HepG2 (cell line): ENCODE measurements around the gene SLC38A8. TPM values are rescaled to one million over a fixed set of nuclear protein-coding genes. Genes with fewer than 3 reads are reported as not detected.

Experiments used
- ATAC-seq: fragments of 200-7000 bp; cut with Tn5 transposase; 3 replicates; pipeline ENCODE4 v1.9.1; 2020; ENCODE audit warnings: mild to moderate bottlenecking, moderate library complexity
- BruUV-seq: library from RNA; stranded (reverse); fragments of 400-500 nt; replicated peaks from 2 replicates; lab custom pipeline; 2021; lab: Mats Ljungman, UMichigan
- CTCF ChIA-PET: fragments of 300-600 bp; formaldehyde crosslinking; extraction: SDS; loops from one replicate; lab custom pipeline; 2021; ENCODE audit warnings: low total read pairs, inconsistent platforms, low intra/inter-chr PET ratio; lab: Yijun Ruan, JAX
- POLR2A ChIA-PET: fragments of 350-600 bp; sonication (Branson Sonifier 250); formaldehyde crosslinking; loops from one replicate; lab custom pipeline; 2020; ENCODE audit warnings: antibody characterized with exemption, inconsistent platforms; lab: Yijun Ruan, JAX
- DNase-seq: peaks from one replicate; pipeline ENCODE4 v3.0.0-alpha.2; 2015; ENCODE audit warnings: low spot score
- FAIRE-seq: peaks from 3 replicates; lab custom pipeline; 2011; peaks lifted over from hg19 to GRCh38; lab: Jason Lieb, UNC
- H2AFZ ChIP-seq: one replicate; pipeline ENCODE4 v1.6.1; 2011; ENCODE audit warnings: low read length, inconsistent platforms
- H3K27ac ChIP-seq: fragments of 300-600 bp; 3 replicates; pipeline ENCODE4 v1.8.0; 2011; ENCODE audit warnings: mixed run types, mild to moderate bottlenecking, mixed read lengths, low read length, inconsistent platforms; ENCODE audit not compliant: insufficient read depth; ENCODE audit errors: extremely low read length
- H3K27me3 ChIP-seq, 2 experiments: fragments of 200-600 bp in 1 of 2; 2 replicates in 1 of 2; 3 replicates in 1 of 2; pipeline versions ENCODE4 v1.6.0 to v1.8.0; 2011; ENCODE audit warnings: low read length in 2 of 2, mild to moderate bottlenecking in 2 of 2, moderate library complexity in 2 of 2, inconsistent platforms in 1 of 2; ENCODE audit not compliant: insufficient read depth in 2 of 2, control insufficient read depth in 1 of 2
- H3K36me3 ChIP-seq, 2 experiments: fragments of 200-600 bp in 1 of 2; replicated peaks in 1 of 2; 2 replicates in 1 of 2; 3 replicates in 1 of 2; pipeline versions ENCODE4 v1.5.1 to v1.8.0; 2011; ENCODE audit warnings: low read length in 2 of 2, inconsistent platforms in 1 of 2; ENCODE audit not compliant: insufficient read depth in 2 of 2, control insufficient read depth in 1 of 2
- H3K4me1 ChIP-seq: 2 replicates; pipeline ENCODE4 v1.5.1; 2012; ENCODE audit warnings: low read length, inconsistent platforms; ENCODE audit not compliant: insufficient read depth
- H3K4me2 ChIP-seq: 2 replicates; pipeline ENCODE4 v1.6.0; 2011; ENCODE audit warnings: low read depth, low read length, inconsistent platforms
- H3K4me3 ChIP-seq, 3 experiments: fragments of 200-600 bp in 1 of 3; sonication (generic), shearing (Covaris generic) in 1 of 3; replicated peaks in 1 of 3; 2 replicates each; pipeline ENCODE4 v1.5.1; 2011 to 2016; ENCODE audit warnings: low read length in 3 of 3, inconsistent platforms in 2 of 3, low read depth in 2 of 3, mild to moderate bottlenecking in 2 of 3, control low read depth in 1 of 3, mixed read lengths in 1 of 3; ENCODE audit not compliant: insufficient read depth in 1 of 3
- H3K79me2 ChIP-seq: one replicate; pipeline ENCODE4 v1.6.1; 2011; ENCODE audit warnings: low read length, inconsistent platforms; ENCODE audit not compliant: insufficient read depth
- H3K9ac ChIP-seq: 2 replicates; pipeline ENCODE4 v1.6.0; 2011; ENCODE audit warnings: mild to moderate bottlenecking, low read depth, low read length, inconsistent platforms; ENCODE audit not compliant: insufficient read depth
- H3K9me3 ChIP-seq: 2 replicates; pipeline ENCODE4 v1.5.1; 2012; ENCODE audit warnings: mild to moderate bottlenecking, low read length
- H4K20me1 ChIP-seq: 2 replicates; pipeline ENCODE4 v1.6.0; 2011; ENCODE audit warnings: inconsistent platforms, mild to moderate bottlenecking, low read length, moderate library complexity; ENCODE audit not compliant: insufficient read depth
- HNRNPLL ChIP-seq: fragments of 200-400 bp; formaldehyde crosslinking; IDR thresholded peaks from 2 replicates; pipeline ENCODE4 v1.6.1; 2017; ENCODE audit warnings: mild to moderate bottlenecking, low read depth, low read length; ENCODE audit not compliant: poor library complexity, severe bottlenecking
- NBN ChIP-seq: fragments of 450-650 bp; conservative IDR thresholded peaks from 2 replicates; pipeline ENCODE4 v1.6.1; 2017
- SIX4 ChIP-seq: sonication (generic); formaldehyde crosslinking; IDR thresholded peaks from 2 replicates; pipeline ENCODE4 v1.4.0; 2020; ENCODE audit warnings: missing genetic modification reagents
- ZC3H4 ChIP-seq: sonication (generic); formaldehyde crosslinking; IDR thresholded peaks from 2 replicates; pipeline ENCODE4 v1.4.0; 2020; ENCODE audit warnings: missing genetic modification reagents, borderline replicate concordance
- ZNF547 ChIP-seq: sonication (generic); formaldehyde crosslinking; IDR thresholded peaks from 2 replicates; pipeline ENCODE4 v1.5.1; 2020; ENCODE audit warnings: mild to moderate bottlenecking, missing genetic modification reagents
- ZNF839 ChIP-seq: sonication (generic); formaldehyde crosslinking; IDR thresholded peaks from 2 replicates; pipeline ENCODE4 v1.4.0; 2020; ENCODE audit warnings: missing genetic modification reagents, mild to moderate bottlenecking, borderline replicate concordance
- WGBS: methylation state at CpG from one replicate; pipeline ENCODE4 v1.1.6; 2017; ENCODE audit warnings: low lambda C conversion rate; 5-methylcytosine and 5-hydroxymethylcytosine counted together
- in situ Hi-C: cut with HindIII; loops from 2 replicates; pipeline ENCODE4 v1.10.0; 2017; ENCODE audit warnings: low pct_unique_long_range_greater_than_20kb; ENCODE audit not compliant: extremely low pct_ligation_motif_present
- intact Hi-C: fragments of 100-400 bp; cut with micrococcal nuclease; formaldehyde crosslinking; loops from one replicate; pipeline ENCODE4 v1.10.0; 2022; ENCODE audit not compliant: unreplicated experiment
- polyA plus RNA-seq, 8 experiments: library from polyadenylated mRNA; depleted of rRNA in 3 of 8; stranded (reverse) in 7 of 8; unstranded in 1 of 8; fragments of >200 nt; fragmentation: Illumina TruSeq in 4 of 8; extraction: Trizol in 4 of 8; gene quantifications; 2 replicates each; pipeline versions ENCODE4 v1.2.1 to v1.2.3, GENCODE V29; 2011 to 2016; ENCODE audit warnings: low read depth in 4 of 8, missing spikeins in 1 of 8, mixed read lengths in 1 of 8; ENCODE audit not compliant: insufficient read depth in 1 of 8
- total RNA-seq, 5 experiments: library from RNA; depleted of rRNA; stranded (reverse); fragments of >200 nt; fragmentation: Illumina TruSeq; extraction: Trizol; gene quantifications; 2 replicates each; pipeline ENCODE4 v1.2.3, GENCODE V29; 2016; ENCODE audit warnings: low read depth in 1 of 5
- TF ChIP-seq, protein P1 (sequence below): sonication (generic); formaldehyde crosslinking; IDR thresholded peaks from 2 replicates; pipeline ENCODE4 v1.4.0; 2020; ENCODE audit warnings: missing genetic modification reagents
- TF ChIP-seq, protein P2 (sequence below): sonication (generic); formaldehyde crosslinking; IDR thresholded peaks from 2 replicates; pipeline ENCODE4 v1.4.0; 2020; ENCODE audit warnings: missing genetic modification reagents
- TF ChIP-seq, protein P3 (sequence below): sonication (generic); formaldehyde crosslinking; IDR thresholded peaks from 2 replicates; pipeline ENCODE4 v1.4.0; 2020; ENCODE audit warnings: missing genetic modification reagents
- TF ChIP-seq, protein P4 (sequence below): sonication (generic); formaldehyde crosslinking; IDR thresholded peaks from 2 replicates; pipeline ENCODE4 v1.4.0; 2020; ENCODE audit warnings: missing genetic modification reagents

Gene SLC38A8
- total and polyA plus RNA-seq, 2 of the 13 experiments (the other 11 are each of a cell fraction or from before 2014, with no cell fraction given) = 0.24 to 0.37 TPM

DNA sequence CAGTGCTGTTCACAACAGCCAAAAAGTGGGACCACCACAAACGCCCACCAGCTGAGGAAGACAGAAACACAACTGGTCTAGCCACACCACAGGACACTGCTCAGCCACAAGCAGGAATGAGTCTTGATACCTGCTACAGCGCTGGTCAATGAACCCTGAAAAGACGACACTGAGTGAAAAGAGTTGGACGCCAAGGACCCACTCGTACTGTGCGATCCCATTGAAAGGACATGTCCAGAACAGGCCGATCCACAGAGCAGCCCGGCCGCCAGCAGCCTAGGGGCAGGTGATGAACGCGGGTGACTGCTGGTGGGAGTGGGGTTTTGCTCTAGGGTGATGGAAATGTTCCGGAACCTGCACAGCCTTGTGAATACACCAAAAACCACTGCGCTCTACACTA, 10.6 kb upstream of the SLC38A8 start:
- Histone ChIP-seq H3K4me2 (no peak overlapping the region), H3K9me3 (no peaks in the 10 kb centered on the region), H3K79me2 (no peaks in the 10 kb centered on the region), H3K4me3 (no peak overlapping the region), H3K9ac (no peak overlapping the region), H4K20me1 (no peaks in the 10 kb centered on the region; the same call in 1 of the 2 replicates), H3K27me3 (no peaks in the 10 kb centered on the region), H3K4me1 (peaks cover 11% of the 10 kb centered on the region), H2AFZ (no peak overlapping the region), H3K36me3 (peaks cover 36 to 54% of the 10 kb centered on the region in 2 experiments), H3K27ac (no peak overlapping the region)
- in situ Hi-C loops (no loop called here), intact Hi-C loops (no loop called here)
- POLR2A ChIA-PET = no interaction called here
- CTCF ChIA-PET = no interaction called here
- ATAC-seq (no peak), FAIRE-seq (no peak), DNase-seq (no peak)
- no TSS peak for BruUV-seq
- 96% methylated on average over 13 of the region's 13 CpGs for WGBS
- TF ChIP-seq, protein P1, sequence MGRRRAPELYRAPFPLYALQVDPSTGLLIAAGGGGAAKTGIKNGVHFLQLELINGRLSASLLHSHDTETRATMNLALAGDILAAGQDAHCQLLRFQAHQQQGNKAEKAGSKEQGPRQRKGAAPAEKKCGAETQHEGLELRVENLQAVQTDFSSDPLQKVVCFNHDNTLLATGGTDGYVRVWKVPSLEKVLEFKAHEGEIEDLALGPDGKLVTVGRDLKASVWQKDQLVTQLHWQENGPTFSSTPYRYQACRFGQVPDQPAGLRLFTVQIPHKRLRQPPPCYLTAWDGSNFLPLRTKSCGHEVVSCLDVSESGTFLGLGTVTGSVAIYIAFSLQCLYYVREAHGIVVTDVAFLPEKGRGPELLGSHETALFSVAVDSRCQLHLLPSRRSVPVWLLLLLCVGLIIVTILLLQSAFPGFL = no peak
- TF ChIP-seq ZNF839 (no peak), ZNF547 (CRISPR knock-in tag) (no peak), NBN (no peak), ZC3H4 (CRISPR knock-in tag) (no peak), SIX4 (CRISPR knock-in tag) (no peak), HNRNPLL (no peak)
- TF ChIP-seq, protein P2, sequence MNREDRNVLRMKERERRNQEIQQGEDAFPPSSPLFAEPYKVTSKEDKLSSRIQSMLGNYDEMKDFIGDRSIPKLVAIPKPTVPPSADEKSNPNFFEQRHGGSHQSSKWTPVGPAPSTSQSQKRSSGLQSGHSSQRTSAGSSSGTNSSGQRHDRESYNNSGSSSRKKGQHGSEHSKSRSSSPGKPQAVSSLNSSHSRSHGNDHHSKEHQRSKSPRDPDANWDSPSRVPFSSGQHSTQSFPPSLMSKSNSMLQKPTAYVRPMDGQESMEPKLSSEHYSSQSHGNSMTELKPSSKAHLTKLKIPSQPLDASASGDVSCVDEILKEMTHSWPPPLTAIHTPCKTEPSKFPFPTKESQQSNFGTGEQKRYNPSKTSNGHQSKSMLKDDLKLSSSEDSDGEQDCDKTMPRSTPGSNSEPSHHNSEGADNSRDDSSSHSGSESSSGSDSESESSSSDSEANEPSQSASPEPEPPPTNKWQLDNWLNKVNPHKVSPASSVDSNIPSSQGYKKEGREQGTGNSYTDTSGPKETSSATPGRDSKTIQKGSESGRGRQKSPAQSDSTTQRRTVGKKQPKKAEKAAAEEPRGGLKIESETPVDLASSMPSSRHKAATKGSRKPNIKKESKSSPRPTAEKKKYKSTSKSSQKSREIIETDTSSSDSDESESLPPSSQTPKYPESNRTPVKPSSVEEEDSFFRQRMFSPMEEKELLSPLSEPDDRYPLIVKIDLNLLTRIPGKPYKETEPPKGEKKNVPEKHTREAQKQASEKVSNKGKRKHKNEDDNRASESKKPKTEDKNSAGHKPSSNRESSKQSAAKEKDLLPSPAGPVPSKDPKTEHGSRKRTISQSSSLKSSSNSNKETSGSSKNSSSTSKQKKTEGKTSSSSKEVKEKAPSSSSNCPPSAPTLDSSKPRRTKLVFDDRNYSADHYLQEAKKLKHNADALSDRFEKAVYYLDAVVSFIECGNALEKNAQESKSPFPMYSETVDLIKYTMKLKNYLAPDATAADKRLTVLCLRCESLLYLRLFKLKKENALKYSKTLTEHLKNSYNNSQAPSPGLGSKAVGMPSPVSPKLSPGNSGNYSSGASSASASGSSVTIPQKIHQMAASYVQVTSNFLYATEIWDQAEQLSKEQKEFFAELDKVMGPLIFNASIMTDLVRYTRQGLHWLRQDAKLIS (CRISPR knock-in tag) = no peak
- TF ChIP-seq, protein P3, sequence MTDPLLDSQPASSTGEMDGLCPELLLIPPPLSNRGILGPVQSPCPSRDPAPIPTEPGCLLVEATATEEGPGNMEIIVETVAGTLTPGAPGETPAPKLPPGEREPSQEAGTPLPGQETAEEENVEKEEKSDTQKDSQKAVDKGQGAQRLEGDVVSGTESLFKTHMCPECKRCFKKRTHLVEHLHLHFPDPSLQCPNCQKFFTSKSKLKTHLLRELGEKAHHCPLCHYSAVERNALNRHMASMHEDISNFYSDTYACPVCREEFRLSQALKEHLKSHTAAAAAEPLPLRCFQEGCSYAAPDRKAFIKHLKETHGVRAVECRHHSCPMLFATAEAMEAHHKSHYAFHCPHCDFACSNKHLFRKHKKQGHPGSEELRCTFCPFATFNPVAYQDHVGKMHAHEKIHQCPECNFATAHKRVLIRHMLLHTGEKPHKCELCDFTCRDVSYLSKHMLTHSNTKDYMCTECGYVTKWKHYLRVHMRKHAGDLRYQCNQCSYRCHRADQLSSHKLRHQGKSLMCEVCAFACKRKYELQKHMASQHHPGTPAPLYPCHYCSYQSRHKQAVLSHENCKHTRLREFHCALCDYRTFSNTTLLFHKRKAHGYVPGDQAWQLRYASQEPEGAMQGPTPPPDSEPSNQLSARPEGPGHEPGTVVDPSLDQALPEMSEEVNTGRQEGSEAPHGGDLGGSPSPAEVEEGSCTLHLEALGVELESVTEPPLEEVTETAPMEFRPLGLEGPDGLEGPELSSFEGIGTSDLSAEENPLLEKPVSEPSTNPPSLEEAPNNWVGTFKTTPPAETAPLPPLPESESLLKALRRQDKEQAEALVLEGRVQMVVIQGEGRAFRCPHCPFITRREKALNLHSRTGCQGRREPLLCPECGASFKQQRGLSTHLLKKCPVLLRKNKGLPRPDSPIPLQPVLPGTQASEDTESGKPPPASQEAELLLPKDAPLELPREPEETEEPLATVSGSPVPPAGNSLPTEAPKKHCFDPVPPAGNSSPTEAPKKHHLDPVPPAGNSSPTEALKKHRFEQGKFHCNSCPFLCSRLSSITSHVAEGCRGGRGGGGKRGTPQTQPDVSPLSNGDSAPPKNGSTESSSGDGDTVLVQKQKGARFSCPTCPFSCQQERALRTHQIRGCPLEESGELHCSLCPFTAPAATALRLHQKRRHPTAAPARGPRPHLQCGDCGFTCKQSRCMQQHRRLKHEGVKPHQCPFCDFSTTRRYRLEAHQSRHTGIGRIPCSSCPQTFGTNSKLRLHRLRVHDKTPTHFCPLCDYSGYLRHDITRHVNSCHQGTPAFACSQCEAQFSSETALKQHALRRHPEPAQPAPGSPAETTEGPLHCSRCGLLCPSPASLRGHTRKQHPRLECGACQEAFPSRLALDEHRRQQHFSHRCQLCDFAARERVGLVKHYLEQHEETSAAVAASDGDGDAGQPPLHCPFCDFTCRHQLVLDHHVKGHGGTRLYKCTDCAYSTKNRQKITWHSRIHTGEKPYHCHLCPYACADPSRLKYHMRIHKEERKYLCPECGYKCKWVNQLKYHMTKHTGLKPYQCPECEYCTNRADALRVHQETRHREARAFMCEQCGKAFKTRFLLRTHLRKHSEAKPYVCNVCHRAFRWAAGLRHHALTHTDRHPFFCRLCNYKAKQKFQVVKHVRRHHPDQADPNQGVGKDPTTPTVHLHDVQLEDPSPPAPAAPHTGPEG (CRISPR knock-in tag) = no peak
- TF ChIP-seq, protein P4, sequence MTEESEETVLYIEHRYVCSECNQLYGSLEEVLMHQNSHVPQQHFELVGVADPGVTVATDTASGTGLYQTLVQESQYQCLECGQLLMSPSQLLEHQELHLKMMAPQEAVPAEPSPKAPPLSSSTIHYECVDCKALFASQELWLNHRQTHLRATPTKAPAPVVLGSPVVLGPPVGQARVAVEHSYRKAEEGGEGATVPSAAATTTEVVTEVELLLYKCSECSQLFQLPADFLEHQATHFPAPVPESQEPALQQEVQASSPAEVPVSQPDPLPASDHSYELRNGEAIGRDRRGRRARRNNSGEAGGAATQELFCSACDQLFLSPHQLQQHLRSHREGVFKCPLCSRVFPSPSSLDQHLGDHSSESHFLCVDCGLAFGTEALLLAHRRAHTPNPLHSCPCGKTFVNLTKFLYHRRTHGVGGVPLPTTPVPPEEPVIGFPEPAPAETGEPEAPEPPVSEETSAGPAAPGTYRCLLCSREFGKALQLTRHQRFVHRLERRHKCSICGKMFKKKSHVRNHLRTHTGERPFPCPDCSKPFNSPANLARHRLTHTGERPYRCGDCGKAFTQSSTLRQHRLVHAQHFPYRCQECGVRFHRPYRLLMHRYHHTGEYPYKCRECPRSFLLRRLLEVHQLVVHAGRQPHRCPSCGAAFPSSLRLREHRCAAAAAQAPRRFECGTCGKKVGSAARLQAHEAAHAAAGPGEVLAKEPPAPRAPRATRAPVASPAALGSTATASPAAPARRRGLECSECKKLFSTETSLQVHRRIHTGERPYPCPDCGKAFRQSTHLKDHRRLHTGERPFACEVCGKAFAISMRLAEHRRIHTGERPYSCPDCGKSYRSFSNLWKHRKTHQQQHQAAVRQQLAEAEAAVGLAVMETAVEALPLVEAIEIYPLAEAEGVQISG (CRISPR knock-in tag) = no peak
